ENCODE data around the gene NKAIN4.

NKAIN4 gene

GRCh38 chr20:63268256-63268655 lies 14.0 kb upstream of the NKAIN4 start:
- H3K4me3 ChIP-seq (ENCODE audit: low read depth, low read length) = no peak overlapping the region
- TF ChIP-seq CTCF (IDR thresholded peaks at IDR 0.05; ENCODE audit: borderline replicate concordance, insufficient read depth, low read depth, low read length) = no peak

- H3K4me3 ChIP-seq (ENCODE audit: low read depth, low read length) = no peak overlapping the region
- TF ChIP-seq CTCF (IDR thresholded peaks at IDR 0.05; ENCODE audit: borderline replicate concordance, insufficient read depth, low read depth, low read length) = no peak
These were observed 13.4 kb upstream of the NKAIN4 start for GRCh38 chr20:63267691-63268090.

GRCh38 chr20:63265891-63266515 lies 11.7 kb upstream of the NKAIN4 start:
- TF ChIP-seq CTCF (IDR thresholded peaks at IDR 0.05; ENCODE audit: borderline replicate concordance, insufficient read depth, low read depth, low read length) = no peak
- H3K4me3 ChIP-seq (ENCODE audit: low read depth, low read length) = no peak overlapping the region

GRCh38 chr20:63264519-63264918 lies 10.3 kb upstream of the NKAIN4 start:
- no peak overlapping the region for H3K4me3 ChIP-seq (ENCODE audit: low read depth, low read length)
- TF ChIP-seq CTCF (IDR thresholded peaks at IDR 0.05; ENCODE audit: borderline replicate concordance, insufficient read depth, low read depth, low read length) = no peak

GRCh38 chr20:63264000-63264399 lies 9.7 kb upstream of the NKAIN4 start:
- TF ChIP-seq CTCF (IDR thresholded peaks at IDR 0.05; ENCODE audit: borderline replicate concordance, insufficient read depth, low read depth, low read length) = no peak
- H3K4me3 ChIP-seq (ENCODE audit: low read depth, low read length) = no peak overlapping the region

- TF ChIP-seq CTCF (IDR thresholded peaks at IDR 0.05; ENCODE audit: borderline replicate concordance, insufficient read depth, low read depth, low read length) = no peak
- no peak overlapping the region for H3K4me3 ChIP-seq (ENCODE audit: low read depth, low read length)
These were observed 8.6 kb upstream of the NKAIN4 start for GRCh38 chr20:63262836-63263235.

- no peak overlapping the region for H3K4me3 ChIP-seq (ENCODE audit: low read depth, low read length)
- TF ChIP-seq CTCF (IDR thresholded peaks at IDR 0.05; ENCODE audit: borderline replicate concordance, insufficient read depth, low read depth, low read length) = no peak
These were observed 7.7 kb upstream of the NKAIN4 start for GRCh38 chr20:63261795-63262528.

Measured in GM12875 (cell line).